ENCODE measurements around the gene UST.

DNA sequence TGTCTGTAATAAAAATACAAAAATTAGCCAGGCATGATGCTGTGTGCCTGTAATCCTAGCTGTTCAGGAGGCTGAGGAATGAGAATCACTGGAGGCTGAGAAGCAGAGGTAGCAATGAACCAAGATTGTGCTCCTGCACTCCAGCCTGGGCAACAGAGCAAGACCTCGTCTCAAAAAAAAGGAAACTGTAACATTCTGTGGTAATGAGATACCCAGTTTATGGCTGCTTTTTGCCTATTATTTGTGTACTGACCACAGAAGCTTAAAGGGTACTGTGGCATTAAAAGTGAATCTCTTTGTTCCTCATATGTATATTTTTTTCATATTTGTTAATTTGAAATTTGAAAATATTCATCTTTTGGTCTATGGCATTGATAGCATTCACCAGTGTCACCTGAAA is 185.4 kb downstream of the UST start:
- no peak for TF ChIP-seq POLR2A (IDR thresholded peaks at IDR 0.05; ENCODE audit: low read depth, low read length)
- TF ChIP-seq TAF1 (IDR thresholded peaks at IDR 0.05; ENCODE audit: low read depth, low read length), result no peak
- TF ChIP-seq POLR2AphosphoS5 (IDR thresholded peaks at IDR 0.05; ENCODE audit: low read depth, low read length), result no peak
- TF ChIP-seq PAX5 (IDR thresholded peaks at IDR 0.05; ENCODE audit: insufficient read depth, low read length, severe bottlenecking), result no peak
- no peak for TF ChIP-seq POU2F2 (IDR thresholded peaks at IDR 0.05; ENCODE audit: low read depth, low read length)
- no peak for TF ChIP-seq SPI1 (IDR thresholded peaks at IDR 0.05; ENCODE audit: low read depth, low read length)

Measured in GM12891 (cell line).